ENCODE results near the gene CREM.

CREM gene

GRCh38 chr10:35259769-35260397, 133.2 kb downstream of the CREM start:
- peaks cover 17% of the 10 kb centered on the region for H3K27me3 Mint-ChIP-seq
- H3K9me3 Mint-ChIP-seq: peaks cover 7% of the 10 kb centered on the region
- CTCF ChIA-PET: no interaction called here
- no peak overlapping the region for H3K27ac Mint-ChIP-seq
- H3K4me1 Mint-ChIP-seq: no peaks in the 10 kb centered on the region
- H3K36me3 Mint-ChIP-seq: no peaks in the 10 kb centered on the region
- DNase-seq: no peak
- no peak overlapping the region for H3K4me3 Mint-ChIP-seq

GRCh38 chr10:35262436-35262835, 135.8 kb downstream of the CREM start:
- CTCF ChIA-PET: no interaction called here
- no peak for DNase-seq
- H3K27ac Mint-ChIP-seq: no peak overlapping the region
- H3K36me3 Mint-ChIP-seq: no peaks in the 10 kb centered on the region
- no peaks in the 10 kb centered on the region for H3K4me1 Mint-ChIP-seq
- peaks cover 5% of the 10 kb centered on the region for H3K9me3 Mint-ChIP-seq
- peaks cover 12% of the 10 kb centered on the region for H3K27me3 Mint-ChIP-seq
- no peak overlapping the region for H3K4me3 Mint-ChIP-seq

Data from activated naive CD4-positive, alpha-beta T cell treated with anti-CD3 and anti-CD28 coated beads, Interleukin-2, amount 10 ng/mL, durations not matched to agents 7 days and 5 days (primary cell).